VCaP (cell line): ENCODE measurements around the gene CYB561D2.

Experiments used
- H3K27ac ChIP-seq: fragments of 450-650 bp; 2 replicates; pipeline ENCODE4 v1.5.1; 2017
- CTCF ChIP-seq: fragments of 450-650 bp; conservative IDR thresholded peaks from 2 replicates; pipeline ENCODE4 v1.5.1; 2017; ENCODE audit warnings: mild to moderate bottlenecking, moderate library complexity

The CYB561D2 gene

GRCh38 chr3:50347187-50347813 lies 3.4 kb upstream of the CYB561D2 start:
- peak; percentile 89 for TF ChIP-seq CTCF
- H3K27ac ChIP-seq = peak overlapping the region; percentile 91

- TF ChIP-seq CTCF = no peak
- H3K27ac ChIP-seq = peak overlapping the region; percentile 91
These were observed 492 bp upstream of the CYB561D2 start for GRCh38 chr3:50350213-50350526.

- H3K27ac ChIP-seq = peak overlapping the region; percentile 91
- no peak for TF ChIP-seq CTCF
These were observed 648 bp downstream of the CYB561D2 start for GRCh38 chr3:50351323-50351697.

- TF ChIP-seq CTCF = peak; percentile 54
- H3K27ac ChIP-seq = peak overlapping the region; percentile 91
These were observed 2.1 kb downstream of the CYB561D2 start for GRCh38 chr3:50352781-50353180.

- no peak for TF ChIP-seq CTCF
- H3K27ac ChIP-seq = peak overlapping the region; percentile 91; the same call in 1 of the 2 replicates
These were observed 2.8 kb downstream of the CYB561D2 start for GRCh38 chr3:50353245-50354004.

GRCh38 chr3:50354186-50354764 lies 3.6 kb downstream of the CYB561D2 start:
- no peak for TF ChIP-seq CTCF

GRCh38 chr3:50354850-50355249 lies 4.2 kb downstream of the CYB561D2 start:
- no peak for TF ChIP-seq CTCF

More at GRCh38 chr3:50354186-50354764, 3.6 kb downstream of the CYB561D2 start:
- H3K27ac ChIP-seq = peak overlapping the region; percentile 91; the same call in 1 of the 2 replicates

More at GRCh38 chr3:50354850-50355249, 4.2 kb downstream of the CYB561D2 start:
- H3K27ac ChIP-seq = no peak overlapping the region; the same call in 1 of the 2 replicates
